Anterior cingulate cortex (tissue), 58 donors: ENCODE data around the gene NMS.
"Not testable (repeated sequence)": the region's sequence is repeated elsewhere in the genome, so short reads cannot be mapped to it uniquely, and the experiment has no call there.

Experiments used
- DNase-seq, 58 donors: peaks; one replicate each; lab custom pipeline; 2025; lab: John Stamatoyannopoulos, UW

The NMS gene

GRCh38 chr2:100470182-100470581, at the start of gene NMS:
Gene NMS (plus strand): TSS chr2:100470482. CDS start chr2:100470489, 7 bp downstream.
- no peak for DNase-seq

GRCh38 chr2:100422320-100423055, 47.8 kb upstream of the NMS start:
- DNase-seq = peak in 4 of 58 donors; percentile 8 to 18 (median 18)

GRCh38 chr2:100423631-100424030, 46.7 kb upstream of the NMS start:
- no peak for DNase-seq

GRCh38 chr2:100424277-100424875, 45.9 kb upstream of the NMS start:
- no peak for DNase-seq

GRCh38 chr2:100425107-100425506, 45.2 kb upstream of the NMS start:
- DNase-seq = no peak

GRCh38 chr2:100425573-100426383, 44.5 kb upstream of the NMS start:
- peak in 9 of 58 donors; percentile 8 to 47 (median 24) for DNase-seq

GRCh38 chr2:100426384-100426720, 43.9 kb upstream of the NMS start:
- DNase-seq = no peak

GRCh38 chr2:100427111-100427510, 43.2 kb upstream of the NMS start:
- DNase-seq = no peak

GRCh38 chr2:100427627-100428258, 42.5 kb upstream of the NMS start:
- DNase-seq = peak in 43 of 58 donors; percentile 12 to 81 (median 42)

GRCh38 chr2:100429726-100430125, 40.6 kb upstream of the NMS start:
- DNase-seq = no peak

GRCh38 chr2:100437751-100438150, 32.5 kb upstream of the NMS start:
- no peak for DNase-seq

GRCh38 chr2:100446696-100447095, 23.6 kb upstream of the NMS start:
- DNase-seq = no peak

GRCh38 chr2:100451092-100451491, 19.2 kb upstream of the NMS start:
- DNase-seq = no peak

GRCh38 chr2:100451734-100452133, 18.5 kb upstream of the NMS start:
- DNase-seq = no peak

- DNase-seq = no peak
Measured at GRCh38 chr2:100453853-100454252, 16.4 kb upstream of the NMS start.

GRCh38 chr2:100456357-100456756, 13.9 kb upstream of the NMS start:
- DNase-seq = not testable (repeated sequence)

GRCh38 chr2:100460904-100461530, 9.3 kb upstream of the NMS start:
- DNase-seq = no peak

GRCh38 chr2:100470898-100471514, 724 bp downstream of the NMS start:
- DNase-seq = no peak

GRCh38 chr2:100476606-100477005, 6.3 kb downstream of the NMS start:
- DNase-seq = no peak

GRCh38 chr2:100482741-100483140, 12.5 kb downstream of the NMS start:
- DNase-seq = peak in 1 of 58 donors; percentile 3
